Neuronal stem cell (in vitro differentiated cells): Measurements from ENCODE around the gene FAXDC2.

Source experiments
- DNase-seq: peaks from one replicate; pipeline ENCODE4 v3.0.0-alpha.2; 2013; ENCODE audit warnings: low spot score
- H2AFZ ChIP-seq: one replicate; pipeline ENCODE4 v1.6.1; 2013; ENCODE audit warnings: mild to moderate bottlenecking, low read length, inconsistent platforms
- H2AK5ac ChIP-seq: 2 replicates; pipeline ENCODE4 v1.6.1; 2013; ENCODE audit warnings: low read depth, mild to moderate bottlenecking, inconsistent platforms, low read length, moderate library complexity, mixed read lengths
- H2BK120ac ChIP-seq: 2 replicates; pipeline ENCODE4 v1.6.1; 2013; ENCODE audit warnings: low read depth, mild to moderate bottlenecking, inconsistent platforms, low read length, moderate library complexity, mixed read lengths
- H2BK12ac ChIP-seq: one replicate; pipeline ENCODE4 v1.6.1; 2013; ENCODE audit warnings: low read length, inconsistent platforms
- H2BK15ac ChIP-seq: 2 replicates; pipeline ENCODE4 v1.6.1; 2013; ENCODE audit warnings: mild to moderate bottlenecking, low read length, inconsistent platforms, mixed read lengths
- H2BK5ac ChIP-seq: one replicate; pipeline ENCODE4 v1.6.1; 2013; ENCODE audit warnings: inconsistent platforms, mild to moderate bottlenecking, low read length, moderate library complexity
- H3K14ac ChIP-seq: one replicate; pipeline ENCODE4 v1.6.1; 2013; ENCODE audit warnings: low read length, inconsistent platforms
- H3K18ac ChIP-seq: 2 replicates; pipeline ENCODE4 v1.6.1; 2013; ENCODE audit warnings: low read length, inconsistent platforms
- H3K23ac ChIP-seq: 2 replicates; pipeline ENCODE4 v1.6.1; 2013; ENCODE audit warnings: low read depth, mild to moderate bottlenecking, mixed read lengths, low read length, inconsistent platforms; ENCODE audit not compliant: poor library complexity
- H3K27ac ChIP-seq: replicated peaks from 3 replicates; pipeline ENCODE4 v1.5.1; 2013; ENCODE audit warnings: low read length, inconsistent platforms
- H3K27me3 ChIP-seq, 3 experiments: 2 replicates each; pipeline ENCODE4 v1.6.1; 2013; ENCODE audit warnings: low read length in 3 of 3, mild to moderate bottlenecking in 2 of 3, inconsistent platforms in 1 of 3, low read depth in 1 of 3, mixed read lengths in 1 of 3, moderate library complexity in 1 of 3; ENCODE audit not compliant: control insufficient read depth in 3 of 3, insufficient read depth in 3 of 3
- H3K36me3 ChIP-seq, 2 donors: replicated peaks in 1 of 2; 2 replicates each; pipeline ENCODE4 v1.6.1; 2013; ENCODE audit warnings: low read length in 2 of 2; ENCODE audit not compliant: control insufficient read depth in 2 of 2, insufficient read depth in 2 of 2
- H3K4ac ChIP-seq: 2 replicates; pipeline ENCODE4 v1.6.1; 2013; ENCODE audit warnings: inconsistent platforms, mild to moderate bottlenecking, low read length, moderate library complexity
- H3K4me1 ChIP-seq, 2 donors: 1 replicate in 1 of 2; 2 replicates in 1 of 2; pipeline ENCODE4 v1.6.1; 2013; ENCODE audit warnings: low read length in 2 of 2, low read depth in 1 of 2; ENCODE audit not compliant: control insufficient read depth in 2 of 2, insufficient read depth in 1 of 2
- H3K4me2 ChIP-seq: one replicate; pipeline ENCODE4 v1.6.1; 2013; ENCODE audit warnings: mild to moderate bottlenecking, low read length, inconsistent platforms; ENCODE audit not compliant: insufficient read depth, poor library complexity, severe bottlenecking
- H3K4me3 ChIP-seq, 2 donors: 2 replicates each; pipeline ENCODE4 v1.5.1; 2013; ENCODE audit warnings: low read length in 2 of 2, mild to moderate bottlenecking in 2 of 2, inconsistent platforms in 1 of 2, moderate library complexity in 1 of 2
- H3K79me1 ChIP-seq: one replicate; pipeline ENCODE4 v1.6.1; 2013; ENCODE audit warnings: low read depth, mild to moderate bottlenecking, inconsistent platforms, low read length, moderate library complexity
- H3K9ac ChIP-seq: one replicate; pipeline ENCODE4 v1.6.1; 2013; ENCODE audit warnings: mild to moderate bottlenecking, low read depth, low read length, inconsistent platforms; ENCODE audit not compliant: poor library complexity
- H3K9me3 ChIP-seq, 2 donors: replicated peaks in 1 of 2; 2 replicates each; pipeline versions ENCODE3 to v1.6.1; 2013; ENCODE audit warnings: low read length in 2 of 2, mild to moderate bottlenecking in 2 of 2, inconsistent platforms in 1 of 2, low read depth in 1 of 2, mixed read lengths in 1 of 2, moderate library complexity in 1 of 2; ENCODE audit not compliant: control insufficient read depth in 2 of 2, insufficient read depth in 1 of 2
- H4K8ac ChIP-seq: one replicate; pipeline ENCODE4 v1.6.1; 2013; ENCODE audit warnings: low read depth, mild to moderate bottlenecking, inconsistent platforms, low read length, moderate library complexity
- H4K91ac ChIP-seq: one replicate; pipeline ENCODE4 v1.6.1; 2013; ENCODE audit warnings: low read length, low read depth, mild to moderate bottlenecking, inconsistent platforms; ENCODE audit not compliant: poor library complexity
- WGBS, 2 donors: extraction: QIAGEN DNeasy Blood & Tissue Kit; methylation state at CpG; one replicate each; pipeline ENCODE4 v1.1.7; 2013; ENCODE audit warnings: missing lambda C conversion rate in 2 of 2, mixed read lengths in 1 of 2; ENCODE audit not compliant: insufficient read length in 2 of 2, insufficient replicate concordance in 1 of 2; ENCODE audit errors: extremely low coverage in 2 of 2; 5-methylcytosine and 5-hydroxymethylcytosine counted together

Gene FAXDC2

GRCh38 chr5:154818471-154819116 is 31.8 kb downstream of the FAXDC2 start:
- Histone ChIP-seq H3K9me3 (peaks cover 0 to 2% of the 10 kb centered on the region in 2 donors), H3K79me1 (peaks cover 3% of the 10 kb centered on the region), H3K9ac (no peak overlapping the region), H3K4me2 (no peak overlapping the region), H2AK5ac (no peak overlapping the region), H4K8ac (no peak overlapping the region), H2BK120ac (no peak overlapping the region), H3K4me1 (peaks cover 0 to 9% of the 10 kb centered on the region in 2 donors), H3K27ac (no peak overlapping the region), H3K23ac (no peak overlapping the region), H3K27me3 (no peaks in the 10 kb centered on the region), H3K14ac (no peak overlapping the region), H3K18ac (no peak overlapping the region), H2BK12ac (no peak overlapping the region), H2BK5ac (no peak overlapping the region), H3K4me3 (no peak overlapping the region), H4K91ac (no peak overlapping the region), H3K4ac (no peak overlapping the region), H2BK15ac (no peak overlapping the region), H2AFZ (no peak overlapping the region), H3K36me3 (peaks cover 39 to 95% of the 10 kb centered on the region in 2 donors)
- WGBS, 2 donors, result no CpG with 5 or more reads among the region's 2 CpGs
- DNase-seq, result no peak

DNA sequence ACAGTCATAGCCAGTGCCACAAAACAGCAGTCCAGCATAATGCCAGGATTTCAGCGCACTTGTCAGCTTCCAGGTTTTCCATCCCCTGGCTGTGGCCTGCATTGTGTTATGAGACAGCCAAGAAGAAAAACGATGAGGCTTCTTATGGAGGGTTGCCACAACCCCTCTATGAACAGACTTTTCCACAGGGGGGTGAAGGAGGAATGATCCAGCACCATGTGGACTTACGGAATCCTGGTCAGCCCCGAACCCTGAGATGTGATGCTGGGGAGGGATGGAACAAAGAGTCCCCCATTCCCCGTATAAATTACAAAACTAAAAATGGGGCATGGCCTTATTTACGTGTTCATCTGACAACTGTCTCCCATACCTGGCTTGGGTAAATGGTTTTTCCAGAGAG is 32.6 kb downstream of the FAXDC2 start:
- no peak overlapping the region for H3K4me2 ChIP-seq
- no peak overlapping the region for H2BK15ac ChIP-seq
- H2AK5ac ChIP-seq, result no peak overlapping the region
- H3K79me1 ChIP-seq, result peaks cover 3% of the 10 kb centered on the region
- H3K4me1 ChIP-seq, result peaks cover 0 to 9% of the 10 kb centered on the region in 2 donors
- no peak for DNase-seq
- H3K4me3 ChIP-seq, result no peak overlapping the region
- H3K14ac ChIP-seq, result no peak overlapping the region
- no peak overlapping the region for H3K9ac ChIP-seq
- H4K8ac ChIP-seq, result no peak overlapping the region
- no peak overlapping the region for H3K23ac ChIP-seq
- no peak overlapping the region for H2BK5ac ChIP-seq
- H2BK12ac ChIP-seq, result no peak overlapping the region
- no peak overlapping the region for H2AFZ ChIP-seq
- no peak overlapping the region for H3K27ac ChIP-seq
- no peak overlapping the region for H3K18ac ChIP-seq
- H3K27me3 ChIP-seq, result no peaks in the 10 kb centered on the region
- H2BK120ac ChIP-seq, result no peak overlapping the region
- H3K36me3 ChIP-seq, result peaks cover 44 to 96% of the 10 kb centered on the region in 2 donors
- no peak overlapping the region for H4K91ac ChIP-seq
- no peak overlapping the region for H3K4ac ChIP-seq
- no CpG with 5 or more reads among the region's 6 CpGs for WGBS, 2 donors
- H3K9me3 ChIP-seq, result peaks cover 0 to 2% of the 10 kb centered on the region in 2 donors

DNA sequence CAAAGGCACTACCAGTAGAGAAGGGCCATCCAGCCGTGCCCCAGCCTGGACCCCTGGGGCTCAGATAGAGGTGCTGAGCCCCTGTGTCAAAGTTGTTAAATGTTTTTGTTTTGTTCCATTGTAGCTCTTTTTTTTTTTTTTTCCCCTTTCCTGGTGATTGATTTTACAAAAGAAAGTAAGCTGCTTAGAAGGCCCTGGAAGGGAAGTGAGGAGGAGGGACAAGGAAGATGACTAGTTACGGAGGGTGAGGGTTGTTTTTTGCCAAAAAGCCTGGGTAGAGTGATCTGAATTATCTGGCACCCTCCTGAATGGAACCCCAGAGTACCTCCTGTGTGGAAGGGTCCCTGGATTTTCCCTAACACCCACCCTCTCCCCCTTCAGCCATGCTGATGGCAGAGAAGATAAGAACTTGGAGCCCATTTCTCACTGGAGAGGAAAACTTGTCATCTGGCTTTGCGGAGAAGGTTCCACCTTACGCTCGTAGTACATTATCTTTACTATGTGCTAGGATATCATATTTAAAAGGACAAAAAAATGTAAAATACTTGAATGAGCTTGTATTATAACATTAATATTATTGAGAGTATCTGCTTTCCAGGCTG is 33.4 kb downstream of the FAXDC2 start:
- no peak overlapping the region for H3K4ac ChIP-seq
- no peak overlapping the region for H2BK120ac ChIP-seq
- H3K4me1 ChIP-seq, result peaks cover 0 to 9% of the 10 kb centered on the region in 2 donors
- no peak for DNase-seq
- no peaks in the 10 kb centered on the region for H3K27me3 ChIP-seq
- H2AFZ ChIP-seq, result no peak overlapping the region
- no peak overlapping the region for H3K18ac ChIP-seq
- no peak overlapping the region for H3K14ac ChIP-seq
- peaks cover 3% of the 10 kb centered on the region for H3K79me1 ChIP-seq
- no peak overlapping the region for H4K8ac ChIP-seq
- no peak overlapping the region for H3K23ac ChIP-seq
- no peak overlapping the region for H2BK12ac ChIP-seq
- no peak overlapping the region for H2BK5ac ChIP-seq
- no peak overlapping the region for H3K4me2 ChIP-seq
- no peak overlapping the region for H2BK15ac ChIP-seq
- no CpG with 5 or more reads among the region's 5 CpGs for WGBS, 2 donors
- no peak overlapping the region for H3K27ac ChIP-seq
- H3K4me3 ChIP-seq, result no peak overlapping the region
- no peak overlapping the region for H4K91ac ChIP-seq
- H3K9ac ChIP-seq, result no peak overlapping the region
- peaks cover 0 to 2% of the 10 kb centered on the region in 2 donors for H3K9me3 ChIP-seq
- H3K36me3 ChIP-seq, result peaks cover 45 to 96% of the 10 kb centered on the region in 2 donors
- H2AK5ac ChIP-seq, result no peak overlapping the region

GRCh38 chr5:154815684-154816247 is 34.6 kb downstream of the FAXDC2 start:
- WGBS, 2 donors, result no CpG with 5 or more reads among the region's 5 CpGs
- H3K36me3 ChIP-seq, result peaks cover 52 to 98% of the 10 kb centered on the region in 2 donors
- DNase-seq, result no peak

More at GRCh38 chr5:154815684-154816247, 34.6 kb downstream of the FAXDC2 start:
- no peak overlapping the region for H2AFZ ChIP-seq
- H4K8ac ChIP-seq, result no peak overlapping the region
- H3K4me3 ChIP-seq, result no peak overlapping the region
- no peak overlapping the region for H2AK5ac ChIP-seq
- no peak overlapping the region for H2BK15ac ChIP-seq
- H2BK12ac ChIP-seq, result no peak overlapping the region
- H3K27me3 ChIP-seq, result no peaks in the 10 kb centered on the region
- no peak overlapping the region for H3K4ac ChIP-seq
- no peak overlapping the region for H3K27ac ChIP-seq
- H4K91ac ChIP-seq, result no peak overlapping the region
- H3K14ac ChIP-seq, result no peak overlapping the region
- peak overlapping the region; percentile 56 for H3K9ac ChIP-seq
- H3K23ac ChIP-seq, result no peak overlapping the region
- H2BK5ac ChIP-seq, result no peak overlapping the region
- H3K18ac ChIP-seq, result no peak overlapping the region
- H3K4me2 ChIP-seq, result no peak overlapping the region
- H3K79me1 ChIP-seq, result peaks cover 3% of the 10 kb centered on the region
- peaks cover 0 to 9% of the 10 kb centered on the region in 2 donors for H3K4me1 ChIP-seq
- peaks cover 0 to 2% of the 10 kb centered on the region in 2 donors for H3K9me3 ChIP-seq
- H2BK120ac ChIP-seq, result no peak overlapping the region
